Measurements from ENCODE around the gene CALM3.

The CALM3 gene

DNA sequence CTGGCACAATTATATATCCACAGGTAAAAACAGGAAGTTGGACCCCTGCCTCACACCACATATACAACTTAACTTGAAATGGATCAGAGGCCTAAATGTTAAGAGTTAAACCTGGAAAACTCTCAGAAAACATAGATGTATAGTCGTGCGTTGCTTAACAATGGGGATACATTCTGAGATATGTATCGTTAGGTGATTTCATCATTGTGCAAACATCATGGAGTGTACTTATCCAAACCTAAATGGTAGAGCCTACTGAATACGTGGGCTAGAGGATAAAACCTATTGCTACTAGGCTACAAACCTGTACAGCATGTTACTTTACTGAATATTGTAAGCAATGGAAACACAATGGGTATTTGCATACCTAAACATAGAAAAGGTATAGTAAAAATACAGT lies 14.8 kb upstream of the CALM3 start:
- H3K4me3 ChIP-seq (ENCODE audit: low read length): no peak overlapping the region
- TF ChIP-seq, protein P1, sequence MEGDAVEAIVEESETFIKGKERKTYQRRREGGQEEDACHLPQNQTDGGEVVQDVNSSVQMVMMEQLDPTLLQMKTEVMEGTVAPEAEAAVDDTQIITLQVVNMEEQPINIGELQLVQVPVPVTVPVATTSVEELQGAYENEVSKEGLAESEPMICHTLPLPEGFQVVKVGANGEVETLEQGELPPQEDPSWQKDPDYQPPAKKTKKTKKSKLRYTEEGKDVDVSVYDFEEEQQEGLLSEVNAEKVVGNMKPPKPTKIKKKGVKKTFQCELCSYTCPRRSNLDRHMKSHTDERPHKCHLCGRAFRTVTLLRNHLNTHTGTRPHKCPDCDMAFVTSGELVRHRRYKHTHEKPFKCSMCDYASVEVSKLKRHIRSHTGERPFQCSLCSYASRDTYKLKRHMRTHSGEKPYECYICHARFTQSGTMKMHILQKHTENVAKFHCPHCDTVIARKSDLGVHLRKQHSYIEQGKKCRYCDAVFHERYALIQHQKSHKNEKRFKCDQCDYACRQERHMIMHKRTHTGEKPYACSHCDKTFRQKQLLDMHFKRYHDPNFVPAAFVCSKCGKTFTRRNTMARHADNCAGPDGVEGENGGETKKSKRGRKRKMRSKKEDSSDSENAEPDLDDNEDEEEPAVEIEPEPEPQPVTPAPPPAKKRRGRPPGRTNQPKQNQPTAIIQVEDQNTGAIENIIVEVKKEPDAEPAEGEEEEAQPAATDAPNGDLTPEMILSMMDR (conservative IDR thresholded peaks at IDR 0.05; ENCODE audit: low read length): no peak
- DNase-seq (ENCODE audit: low read depth): no peak

DNA sequence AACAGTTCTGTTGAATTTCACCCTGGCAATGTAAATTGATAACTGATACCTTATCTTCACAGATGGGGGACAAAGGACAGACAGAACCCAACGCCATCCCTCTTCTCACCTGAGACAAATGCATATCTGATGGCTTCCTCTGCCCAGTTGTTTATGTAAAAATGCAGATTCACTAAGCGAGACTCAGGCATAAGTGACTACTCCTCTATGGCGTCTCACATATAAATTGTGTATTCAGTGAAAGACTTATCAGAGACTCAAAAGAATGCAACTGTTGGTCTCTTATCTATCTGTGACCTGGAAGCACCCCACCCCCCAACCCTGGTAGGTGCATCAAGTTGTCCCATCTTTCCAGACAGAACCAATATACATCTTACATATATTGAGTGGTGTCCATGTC lies 13.3 kb upstream of the CALM3 start:
- TF ChIP-seq, protein P1 (conservative IDR thresholded peaks at IDR 0.05; ENCODE audit: low read length): no peak
- no peak for DNase-seq (ENCODE audit: low read depth)
- no peak overlapping the region for H3K4me3 ChIP-seq (ENCODE audit: low read length)

DNA sequence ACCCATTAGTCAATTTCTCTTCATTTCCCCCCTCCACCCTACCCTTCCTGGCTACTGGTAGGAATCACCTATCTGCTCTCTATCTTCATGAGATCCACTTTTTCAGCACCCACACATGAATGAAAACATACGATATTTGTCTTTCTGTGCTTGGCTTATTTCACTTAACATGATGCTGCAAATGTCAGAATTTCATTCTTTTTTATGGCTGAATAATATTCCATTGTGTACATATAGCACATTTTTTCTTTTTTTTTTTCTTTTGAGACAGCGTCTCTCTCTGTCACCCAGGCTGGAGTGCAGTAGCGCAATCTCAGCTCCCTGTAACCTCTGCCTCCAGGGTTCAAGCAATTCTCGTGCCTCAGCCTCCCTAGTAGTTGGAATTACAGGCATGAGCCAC lies 9.9 kb upstream of the CALM3 start:
- DNase-seq (ENCODE audit: low read depth): no peak
- no peak overlapping the region for H3K4me3 ChIP-seq (ENCODE audit: low read length)

DNA sequence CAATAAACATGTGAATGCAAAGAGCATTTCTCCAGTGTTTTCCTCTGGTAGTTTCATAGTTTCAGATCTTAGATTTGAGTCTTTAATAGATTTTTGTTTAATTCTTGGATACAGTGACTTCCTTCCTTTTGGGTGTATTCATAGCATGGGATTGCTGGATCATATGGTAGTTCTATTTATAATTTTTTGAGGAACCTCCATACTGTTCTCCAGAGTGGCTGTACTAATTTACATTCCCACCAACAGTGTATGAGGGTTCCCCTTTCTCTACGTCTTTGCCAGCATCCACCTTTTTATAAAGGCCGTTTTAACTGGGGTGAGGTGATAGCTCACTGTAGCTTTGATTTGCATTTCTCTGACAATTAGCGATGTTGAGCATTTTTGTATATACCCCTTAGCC lies 9.3 kb upstream of the CALM3 start:
- no peak for DNase-seq (ENCODE audit: low read depth)
- TF ChIP-seq, protein P1 (conservative IDR thresholded peaks at IDR 0.05; ENCODE audit: low read length): no peak
- no peak overlapping the region for H3K4me3 ChIP-seq (ENCODE audit: low read length)

More for the DNA sequence above, 9.9 kb upstream of the CALM3 start:
- TF ChIP-seq, protein P1 (conservative IDR thresholded peaks at IDR 0.05; ENCODE audit: low read length): no peak

DNA sequence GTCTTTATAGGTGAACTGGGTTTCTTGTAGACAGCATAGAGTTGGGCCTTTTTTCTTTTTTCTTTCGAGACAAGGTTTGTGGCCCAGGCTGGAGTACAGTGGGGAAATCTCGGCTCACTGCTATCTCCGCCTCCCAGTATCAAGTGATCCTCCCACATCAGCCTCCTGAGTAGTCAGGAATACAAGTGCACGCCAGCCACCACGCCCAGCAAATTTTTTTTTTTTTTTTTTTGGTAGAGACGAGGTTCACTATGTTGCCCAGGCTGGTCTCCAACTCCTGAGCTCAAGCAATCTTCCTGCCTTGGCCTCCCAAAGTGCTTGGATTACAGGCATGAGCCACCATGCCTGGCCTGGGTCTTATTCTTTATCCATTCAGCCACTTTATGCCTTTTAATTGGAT lies 5.1 kb upstream of the CALM3 start:
- H3K4me3 ChIP-seq (ENCODE audit: low read length): no peak overlapping the region
- TF ChIP-seq, protein P1 (conservative IDR thresholded peaks at IDR 0.05; ENCODE audit: low read length): no peak
- no peak for DNase-seq (ENCODE audit: low read depth)

DNA sequence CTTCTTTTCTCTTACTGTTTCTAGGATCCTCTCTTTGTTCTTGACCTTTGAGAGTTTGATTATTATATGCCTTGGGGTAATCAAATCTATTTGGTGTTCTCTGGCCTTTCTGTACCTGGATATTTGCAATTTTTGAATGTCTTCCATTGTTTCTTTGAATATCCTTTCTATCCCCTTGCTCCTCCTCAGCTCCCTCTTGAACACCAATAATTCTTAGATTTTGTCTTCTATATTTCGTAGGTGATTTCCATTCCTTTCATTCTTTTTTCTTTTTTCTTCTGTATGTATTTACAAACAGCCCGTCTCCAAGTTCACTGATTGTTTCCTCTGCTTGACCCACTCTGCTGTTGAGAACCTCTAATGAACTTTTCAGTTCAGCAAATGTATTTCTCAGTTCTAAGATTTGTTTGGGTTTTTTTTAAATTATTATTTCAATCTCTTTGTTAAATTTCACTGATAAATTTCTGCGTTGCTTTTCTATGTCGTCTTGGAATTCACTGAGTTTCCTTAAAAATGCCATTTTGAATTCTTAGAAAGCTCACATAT lies 2.7 kb upstream of the CALM3 start:
- H3K4me3 ChIP-seq (ENCODE audit: low read length): no peak overlapping the region
- TF ChIP-seq, protein P1 (conservative IDR thresholded peaks at IDR 0.05; ENCODE audit: low read length): no peak
- no peak for DNase-seq (ENCODE audit: low read depth)

DNA sequence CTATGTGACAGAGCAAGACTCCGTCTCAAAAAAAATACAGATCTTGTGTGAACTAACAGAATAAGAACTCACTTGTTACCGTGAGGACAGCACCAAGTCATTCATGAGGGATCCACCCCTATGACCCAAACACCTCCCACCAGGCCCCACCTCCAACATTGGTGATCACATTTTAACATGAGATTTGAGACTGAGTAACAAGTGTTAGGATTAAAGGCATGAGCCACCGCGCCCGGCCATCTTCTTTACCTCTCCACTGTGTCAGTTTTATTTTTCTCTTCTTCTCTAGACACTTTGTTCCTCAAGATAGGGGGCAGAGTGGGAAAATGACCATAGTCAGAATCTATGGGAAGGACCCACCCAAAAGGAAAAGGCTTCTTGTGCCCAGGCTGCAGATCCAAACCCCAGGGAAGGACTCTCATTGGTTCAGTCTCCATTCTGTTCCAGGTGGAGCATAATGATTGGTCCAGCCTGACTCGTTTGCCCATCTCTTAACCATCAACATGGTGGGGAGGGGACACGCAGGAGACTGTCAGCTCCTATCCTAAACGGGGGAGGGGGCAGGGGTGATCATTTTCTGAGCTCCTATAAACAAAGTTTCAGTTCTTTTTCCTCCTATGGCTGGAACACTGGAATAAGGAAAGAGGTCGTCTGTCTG lies 1.3 kb upstream of the CALM3 start:
- TF ChIP-seq, protein P1 (conservative IDR thresholded peaks at IDR 0.05; ENCODE audit: low read length): no peak
- H3K4me3 ChIP-seq (ENCODE audit: low read length): peak overlapping the region; percentile 90
- DNase-seq (ENCODE audit: low read depth): no peak

Measured in AG10803 (cell line).